ENCODE measurements around the gene SDHB. TPM values are rescaled to one million over a fixed set of nuclear protein-coding genes. Genes with fewer than 3 reads are reported as not detected.
"Not testable (repeated sequence)": the region's sequence is repeated elsewhere in the genome, so short reads cannot be mapped to it uniquely, and the experiment has no call there.

SDHB gene
- total RNA-seq, 1 donor from 2014 or later, result 95.0 TPM

DNA sequence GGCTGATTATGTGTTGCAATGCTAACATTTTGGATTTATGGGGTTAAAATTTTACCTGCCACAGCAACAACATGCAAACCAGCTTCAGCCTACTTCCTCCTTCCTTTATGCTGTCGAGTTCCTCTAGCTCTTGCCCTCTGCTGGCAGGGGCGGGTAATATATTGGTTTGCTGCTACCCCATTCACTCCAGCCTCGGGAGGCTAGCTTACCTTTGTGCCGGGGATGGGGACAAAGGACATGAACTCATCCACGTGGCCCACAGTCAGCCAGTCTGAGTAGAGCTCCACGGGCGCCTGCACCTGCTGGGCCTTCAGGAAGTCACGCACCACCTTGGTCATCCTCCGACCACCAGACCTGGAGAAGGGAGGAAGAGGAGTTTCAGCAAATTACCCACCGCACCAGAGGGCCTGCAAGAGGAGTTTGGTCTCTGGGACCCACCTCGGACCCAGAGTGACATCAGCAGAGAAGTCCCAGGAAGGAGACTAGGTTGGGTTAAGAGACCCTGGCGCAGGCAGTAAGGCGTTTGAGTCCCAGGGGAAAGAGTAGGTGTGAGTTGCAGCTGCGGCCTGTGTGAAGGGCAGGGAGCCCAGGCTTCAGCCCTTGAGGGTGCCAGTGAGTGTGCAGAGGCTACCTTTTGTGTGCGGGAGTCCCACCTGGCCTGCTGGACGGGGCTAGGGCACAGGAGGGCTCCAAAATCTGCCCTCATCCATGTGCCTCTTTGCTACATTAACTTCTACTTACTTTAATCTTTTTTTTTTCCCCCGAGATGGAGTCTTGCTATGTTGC is 21.8 kb upstream of the SDHB start:
- intact Hi-C loops (cut with micrococcal nuclease), result loop anchor here (1.0 kb wide), 2 partner anchors 16 to 124 kb away; no protein-coding TSS in a partner anchor

DNA sequence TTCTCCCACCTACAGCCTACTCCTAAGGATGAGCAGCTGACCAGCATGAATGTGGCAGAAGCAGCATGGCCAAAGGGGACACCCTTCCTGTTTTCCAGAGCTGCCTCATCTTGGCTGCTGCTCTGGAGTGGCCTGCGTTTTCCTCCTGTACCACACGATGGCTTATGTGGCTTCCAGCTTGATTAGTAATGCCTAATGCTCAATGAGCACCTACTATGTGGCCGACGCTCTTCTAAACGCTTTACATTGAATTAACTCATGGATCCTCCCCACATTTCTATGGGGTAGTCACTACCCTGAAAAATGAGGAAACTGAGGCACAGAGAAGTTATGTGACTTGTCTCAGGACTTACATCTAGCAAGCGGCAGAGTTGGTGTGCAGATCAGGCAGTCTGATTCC is 18.0 kb upstream of the SDHB start:
- intact Hi-C loops (cut with micrococcal nuclease), result no loop called here

DNA sequence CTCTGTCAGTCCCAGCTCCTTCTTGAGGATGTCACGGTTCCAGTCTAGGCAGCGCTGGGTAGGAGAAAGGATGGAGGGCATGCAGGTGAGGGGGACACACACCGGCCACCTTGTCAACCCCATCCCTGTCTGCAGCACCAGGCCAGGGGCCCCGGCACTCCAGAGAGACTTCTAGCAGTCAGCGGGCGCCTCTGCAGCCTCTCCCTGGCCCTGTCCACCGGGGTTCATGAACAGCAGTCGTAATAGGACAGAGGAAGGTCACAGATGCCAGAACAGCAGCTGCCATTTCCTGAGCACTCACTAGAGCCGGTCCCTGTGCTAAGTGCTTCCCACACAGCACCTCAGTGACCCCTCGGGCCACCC is 16.3 kb upstream of the SDHB start:
- intact Hi-C loops (cut with micrococcal nuclease), result no loop called here

DNA sequence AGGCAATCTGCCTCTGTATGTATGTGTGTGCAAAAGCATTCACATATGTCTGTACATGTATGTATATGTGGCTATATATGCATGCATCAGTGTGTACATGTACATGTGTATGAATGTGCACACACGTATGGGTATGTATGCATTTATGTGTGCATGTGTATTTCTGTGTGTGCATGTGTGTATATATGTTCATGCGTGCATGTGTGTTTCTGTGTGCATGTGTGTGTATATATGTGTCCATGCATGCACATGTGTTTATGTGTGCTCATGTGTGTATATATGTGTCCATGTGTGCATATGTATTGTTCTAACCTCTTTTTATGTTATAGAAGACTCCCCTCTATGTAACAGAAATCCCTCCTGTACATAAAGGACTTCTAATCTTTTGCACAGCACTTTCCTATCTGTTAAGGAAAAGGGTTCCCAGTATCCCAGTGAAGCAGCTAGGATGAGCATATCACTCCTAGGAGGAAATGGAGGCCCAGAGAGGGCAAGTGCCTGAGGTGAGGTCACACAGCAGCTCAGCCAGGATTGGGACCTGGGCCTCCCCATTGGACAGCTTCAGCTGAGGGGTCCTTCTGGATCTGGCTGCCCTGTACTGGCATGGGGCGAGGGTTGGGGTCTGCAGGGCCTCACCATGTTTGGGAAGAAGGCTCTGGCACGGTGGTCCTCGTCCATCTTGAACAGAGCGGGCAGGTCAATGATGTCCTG is 15.8 kb upstream of the SDHB start:
- intact Hi-C loops (cut with micrococcal nuclease), result no loop called here

DNA sequence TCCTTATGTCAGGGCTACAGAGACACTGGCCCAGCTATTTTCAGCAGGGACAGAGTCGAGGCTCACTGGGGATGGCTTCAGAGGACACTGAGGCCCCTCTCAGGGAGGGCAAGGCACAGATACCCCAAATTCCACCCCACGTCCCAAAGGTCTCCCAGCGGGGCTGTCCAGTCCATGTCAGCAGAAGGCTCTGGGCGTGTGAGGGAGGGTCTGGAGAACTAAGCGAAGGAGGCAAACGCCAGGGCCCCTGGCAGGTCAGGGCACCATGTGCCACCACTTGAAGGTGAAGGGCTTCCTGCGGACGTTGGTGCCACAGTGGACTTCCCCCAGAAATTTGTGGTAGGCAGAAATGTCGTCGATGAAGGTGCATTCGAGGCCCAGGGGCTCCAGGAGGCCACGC is 15.0 kb upstream of the SDHB start:
- intact Hi-C loops (cut with micrococcal nuclease), result no loop called here

DNA sequence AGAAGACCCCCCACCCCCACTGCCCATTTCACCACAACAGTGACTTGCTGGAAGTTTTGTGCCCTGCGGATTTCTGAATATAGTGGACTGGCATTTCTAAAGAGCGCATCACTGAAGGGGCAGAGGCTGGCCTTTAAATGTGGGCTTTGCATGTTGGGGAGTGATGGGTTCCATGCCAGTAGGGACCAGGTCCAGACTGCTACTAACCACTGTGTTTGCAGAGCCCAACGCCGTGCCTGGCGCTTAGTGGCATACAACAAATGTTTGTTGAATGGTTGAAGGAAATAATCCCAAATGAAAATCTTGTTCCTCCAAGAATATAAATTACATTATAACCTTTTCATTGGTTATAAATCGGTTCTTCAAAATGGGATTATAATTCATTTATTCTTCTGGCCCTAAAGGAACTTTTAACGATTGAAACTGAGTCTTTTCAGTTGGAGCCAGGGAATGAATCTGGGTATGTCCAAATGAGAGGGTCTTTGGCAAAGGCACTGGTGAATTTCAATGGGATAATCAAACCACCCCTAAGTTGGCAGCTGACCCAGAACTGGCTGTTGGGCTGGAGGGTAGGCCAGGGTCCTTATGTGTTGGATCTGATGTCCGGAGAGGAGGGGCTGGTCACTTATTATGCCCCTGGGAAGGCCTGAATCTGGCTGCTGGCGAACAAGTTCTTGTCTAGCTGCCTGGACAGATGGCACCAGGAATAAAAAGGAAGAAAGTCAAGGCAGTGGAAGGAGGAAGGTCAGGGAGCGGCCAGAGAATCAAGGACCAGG is 13.8 kb upstream of the SDHB start:
- intact Hi-C loops (cut with micrococcal nuclease), result no loop called here

DNA sequence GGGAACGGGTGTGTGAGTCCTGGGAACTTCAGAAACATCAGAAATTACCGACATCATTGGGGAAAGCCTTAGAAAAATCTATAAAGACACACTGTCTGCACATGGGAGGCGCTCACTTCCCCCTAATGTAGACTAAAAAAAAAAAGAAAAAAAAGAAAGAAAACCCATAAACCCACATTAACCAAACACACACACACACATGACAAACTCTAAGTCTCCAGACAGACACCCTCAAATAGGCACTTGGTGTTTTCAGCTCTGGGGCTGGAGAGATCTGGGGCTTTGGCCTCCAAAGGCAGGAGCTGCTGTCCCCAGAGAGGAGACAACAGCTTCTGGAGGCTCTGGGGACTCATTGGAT is 13.2 kb upstream of the SDHB start:
- intact Hi-C loops (cut with micrococcal nuclease), result no loop called here

DNA sequence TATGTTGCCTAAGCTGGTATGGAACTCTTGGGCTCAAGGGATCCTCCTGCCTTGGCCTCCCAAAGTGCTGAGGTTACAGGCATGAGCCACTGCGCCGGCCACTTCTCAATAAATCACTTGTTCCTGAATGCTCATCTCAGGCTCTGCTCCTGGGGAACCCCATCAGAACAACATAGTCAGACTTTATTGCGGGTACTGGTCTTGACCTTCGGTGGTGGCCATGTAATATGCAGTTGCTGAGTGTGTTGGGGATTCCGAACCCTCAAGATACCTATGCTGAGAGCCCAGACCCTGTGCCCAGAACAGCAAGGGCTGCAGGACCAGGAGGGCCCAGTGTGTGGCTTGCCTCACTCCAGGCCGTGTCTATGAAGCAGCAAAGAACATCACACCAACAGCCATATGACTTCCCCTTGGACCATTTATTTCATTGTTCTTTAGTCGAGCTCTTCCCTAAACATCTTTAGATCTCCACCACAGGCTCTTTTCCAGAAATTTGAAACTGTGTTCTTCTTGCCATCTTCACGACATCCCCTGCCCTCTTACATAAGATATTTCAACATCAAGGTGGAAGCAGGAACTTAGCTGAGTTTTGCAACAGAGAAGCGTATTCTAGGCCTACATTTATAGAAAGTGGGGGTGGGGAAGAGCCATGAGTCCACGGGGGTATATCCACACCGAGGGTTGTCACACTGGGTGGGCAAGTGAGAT is 12.7 kb upstream of the SDHB start:
- intact Hi-C loops (cut with micrococcal nuclease), result no loop called here

DNA sequence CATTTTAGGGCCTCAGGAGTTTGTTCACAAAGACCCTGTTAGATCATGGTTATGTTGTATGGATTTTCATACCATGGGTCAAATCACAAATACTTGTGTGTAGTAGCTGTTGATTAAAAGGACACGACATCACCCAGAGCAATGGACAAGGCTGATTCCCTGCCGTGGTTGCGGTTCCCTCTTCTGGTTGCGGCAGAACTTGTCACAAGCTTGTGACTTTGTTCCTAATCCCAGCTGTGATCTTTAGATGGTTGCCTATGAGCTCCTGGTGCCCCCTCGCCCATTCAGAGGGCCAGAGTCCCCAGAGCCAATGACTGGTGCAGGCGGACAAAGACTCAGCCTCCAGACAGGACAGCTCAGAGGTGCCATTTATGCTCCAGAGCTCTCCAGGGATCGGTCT is 11.8 kb upstream of the SDHB start:
- intact Hi-C loops (cut with micrococcal nuclease), result no loop called here

DNA sequence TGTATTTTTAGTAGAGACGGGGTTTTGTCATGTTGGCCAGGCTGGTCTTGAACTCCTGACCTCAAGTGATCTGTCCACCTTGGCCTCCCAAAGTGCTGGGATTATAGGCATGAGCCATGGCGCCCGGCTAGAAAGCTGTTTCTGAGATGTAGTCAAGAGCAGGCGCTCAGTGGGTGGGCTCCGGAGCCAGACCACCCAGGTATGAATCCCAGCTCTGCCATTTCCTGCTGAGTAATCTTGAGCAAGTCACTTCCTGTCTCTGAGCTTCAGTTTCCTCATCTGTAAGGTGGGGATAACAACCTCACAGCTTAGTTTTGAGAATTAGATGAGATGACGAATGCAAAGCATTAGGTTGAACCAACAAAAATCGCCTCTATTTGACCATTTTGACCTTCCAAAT is 8.9 kb upstream of the SDHB start:
- intact Hi-C loops (cut with micrococcal nuclease), result not testable (repeated sequence)

DNA sequence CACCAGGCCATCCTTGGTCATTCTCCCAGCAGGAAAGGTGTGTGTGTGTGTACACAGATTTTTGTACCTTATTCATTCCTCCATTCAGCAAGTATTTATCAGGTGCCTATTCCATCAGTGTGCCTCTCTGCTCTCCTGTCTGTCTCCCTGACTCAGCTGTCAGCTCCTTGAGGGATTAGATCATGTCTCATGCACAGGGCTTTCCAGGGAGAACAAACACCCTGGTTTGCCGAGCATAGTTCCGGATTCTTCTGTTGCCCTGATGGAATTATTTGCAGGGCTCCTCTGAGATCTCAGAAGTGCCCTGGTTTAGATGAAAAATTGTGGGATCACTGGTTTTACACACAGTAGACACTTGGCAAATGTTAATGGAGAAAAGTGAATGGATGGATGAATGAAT is 8.1 kb upstream of the SDHB start:
- intact Hi-C loops (cut with micrococcal nuclease), result no loop called here

DNA sequence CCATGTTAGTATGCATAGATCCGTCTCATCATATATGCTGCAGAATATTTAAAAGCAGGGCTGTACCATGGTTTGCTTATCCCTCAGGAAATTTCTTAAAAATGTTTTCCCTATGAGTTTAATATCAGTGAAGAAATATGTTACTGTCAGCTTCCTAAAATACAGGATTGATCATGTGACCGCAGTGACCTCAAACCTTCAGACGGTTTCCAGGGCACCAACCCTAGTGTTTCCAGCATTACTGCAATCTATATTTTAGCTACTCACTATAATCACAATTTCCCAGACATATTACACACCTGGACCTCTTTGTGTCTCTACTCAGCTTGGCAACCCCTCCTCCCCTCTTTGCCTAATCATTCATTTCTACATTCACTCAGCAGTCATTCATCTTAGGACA is 7.7 kb upstream of the SDHB start:
- intact Hi-C loops (cut with micrococcal nuclease), result no loop called here

DNA sequence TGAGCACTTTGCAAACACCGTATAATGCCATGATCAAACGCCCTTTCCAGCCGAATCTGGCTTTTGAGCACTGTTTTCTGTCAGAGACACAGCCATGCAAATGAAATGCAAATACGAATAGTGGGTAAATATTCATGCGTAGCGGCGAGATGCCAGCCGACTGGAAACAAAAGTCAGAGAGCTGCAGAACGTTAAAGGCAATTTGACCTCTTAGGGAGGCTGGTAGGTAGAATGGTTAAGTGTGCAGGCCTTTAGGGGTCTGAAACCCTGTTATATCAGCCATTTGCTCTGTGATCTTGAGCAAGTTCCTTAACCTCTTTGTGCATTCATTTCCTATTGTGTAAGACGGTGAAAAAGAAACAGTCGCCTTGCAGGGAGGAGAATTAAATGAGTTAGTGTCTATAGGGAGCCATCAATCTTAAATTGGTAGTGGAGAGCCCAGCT is 6.5 kb upstream of the SDHB start:
- intact Hi-C loops (cut with micrococcal nuclease), result no loop called here

DNA sequence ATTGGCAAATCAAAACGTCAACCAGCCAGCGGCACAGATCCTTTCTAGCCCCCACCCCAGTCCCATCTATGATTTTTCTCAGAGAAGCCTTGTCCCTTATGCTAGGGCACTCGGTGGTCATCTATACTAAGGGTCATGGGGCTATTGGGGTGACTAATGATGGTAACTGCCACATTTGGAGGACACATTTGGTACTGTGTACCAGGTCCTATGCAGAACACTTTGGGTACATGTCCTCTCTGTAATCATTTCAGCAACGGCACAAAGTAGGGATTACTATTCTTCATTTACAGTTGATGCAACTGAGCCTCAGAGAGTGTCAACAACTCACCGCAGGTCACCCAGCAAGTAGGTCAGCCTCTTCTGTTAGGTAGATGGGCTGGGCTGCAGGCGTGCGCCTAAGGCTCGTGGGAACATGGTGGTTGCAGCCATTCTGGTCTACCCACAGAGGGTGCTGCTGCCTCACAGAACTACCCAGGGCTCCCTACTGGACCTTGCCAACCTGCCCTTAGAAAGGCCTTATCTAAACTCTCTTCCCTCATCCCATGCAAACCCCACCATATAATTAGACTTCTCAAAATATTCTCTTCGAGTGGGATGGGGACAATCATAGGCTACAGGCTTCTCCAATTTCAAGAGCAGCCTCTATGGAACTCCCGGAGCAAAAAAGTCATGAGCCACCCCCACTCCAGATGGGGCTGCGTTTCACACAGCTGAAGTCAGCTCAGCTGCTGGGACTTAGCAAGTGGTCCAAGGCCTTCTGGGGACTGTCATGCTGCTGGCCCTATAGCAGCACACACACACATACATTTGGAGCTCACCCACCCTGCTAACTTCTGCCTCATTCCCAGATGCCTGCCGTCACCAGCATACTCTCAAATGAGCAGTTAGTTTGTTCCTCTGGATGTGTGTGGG is 5.8 kb upstream of the SDHB start:
- intact Hi-C loops (cut with micrococcal nuclease), result loop anchor here (1.0 kb wide), 2 partner anchors 16 to 178 kb away; no protein-coding TSS in a partner anchor

DNA sequence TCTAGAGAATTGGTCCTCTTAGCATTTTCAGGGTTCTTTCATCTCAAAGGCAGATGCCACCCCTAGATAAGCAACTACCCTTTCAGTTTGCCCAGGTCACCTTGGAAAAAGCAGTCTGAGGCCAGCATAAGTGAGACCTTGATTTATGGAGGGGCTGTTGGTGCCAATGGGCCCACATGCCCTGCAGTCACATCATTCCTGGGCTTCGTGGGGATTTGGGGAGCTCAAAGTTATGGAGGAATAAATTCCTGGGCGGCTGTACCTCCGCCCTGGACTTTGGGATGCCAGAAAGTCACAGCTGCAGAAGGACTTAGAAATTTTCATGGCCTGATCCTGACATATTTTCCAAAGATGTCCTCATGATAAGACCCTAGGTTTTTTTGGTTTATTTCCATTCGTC is 2.7 kb upstream of the SDHB start:
- intact Hi-C loops (cut with micrococcal nuclease), result no loop called here

DNA sequence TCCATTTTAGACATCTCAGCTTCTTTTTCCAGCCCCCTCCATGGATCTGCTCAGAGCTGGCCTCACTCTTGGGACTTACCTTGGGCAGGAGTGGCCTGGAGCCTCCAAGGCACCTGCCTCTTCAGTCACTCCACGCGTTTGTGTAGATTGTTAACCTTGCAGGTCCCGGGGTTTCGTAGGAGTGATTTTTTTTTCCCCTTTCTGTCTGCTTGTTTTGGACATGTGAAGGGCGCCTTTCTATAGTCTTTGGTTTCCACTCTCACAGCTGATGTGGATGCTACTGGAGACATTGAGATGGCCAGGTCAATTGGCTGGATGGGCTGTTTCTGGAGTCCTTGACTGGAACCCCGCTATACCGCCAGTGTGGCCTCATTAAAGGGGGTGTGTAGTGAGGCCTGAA is 2.0 kb upstream of the SDHB start:
- intact Hi-C loops (cut with micrococcal nuclease), result loop anchor here (2.0 kb wide), 2 partner anchors 95 to 1531 kb away; partner anchors contain the start of gene CASP9

DNA sequence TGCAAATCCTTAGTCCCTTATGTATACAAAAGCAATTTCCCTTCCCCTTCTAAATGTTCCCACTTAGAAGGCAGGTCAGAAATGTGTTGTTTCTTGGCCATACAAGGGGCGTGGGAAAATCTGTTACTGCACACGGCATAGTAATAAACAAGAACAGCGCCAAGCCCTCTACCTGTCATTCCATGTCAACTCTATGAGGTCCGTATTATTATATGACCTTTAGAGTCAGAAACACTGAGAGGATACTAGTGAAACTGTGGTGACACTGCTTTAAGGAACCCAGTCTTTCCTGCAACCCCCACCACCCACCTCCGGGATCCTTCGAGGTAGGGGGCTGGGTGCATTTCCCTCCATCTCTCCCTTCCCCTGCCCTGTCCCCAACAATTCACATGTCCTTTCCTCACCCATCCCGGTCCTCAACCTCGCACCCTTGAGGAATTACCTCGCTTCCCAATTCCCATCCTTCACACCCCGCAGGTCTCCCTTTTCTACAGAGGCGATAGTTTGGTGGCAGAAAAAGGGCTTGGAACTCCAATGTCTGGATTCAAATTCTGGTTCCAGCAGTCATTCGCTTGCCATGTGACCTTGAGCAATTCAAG is 647 bp downstream of the SDHB start:
- intact Hi-C loops (cut with micrococcal nuclease), result loop anchor here (5.0 kb wide), 1 partner anchor 1641 kb away; no protein-coding TSS in a partner anchor

DNA sequence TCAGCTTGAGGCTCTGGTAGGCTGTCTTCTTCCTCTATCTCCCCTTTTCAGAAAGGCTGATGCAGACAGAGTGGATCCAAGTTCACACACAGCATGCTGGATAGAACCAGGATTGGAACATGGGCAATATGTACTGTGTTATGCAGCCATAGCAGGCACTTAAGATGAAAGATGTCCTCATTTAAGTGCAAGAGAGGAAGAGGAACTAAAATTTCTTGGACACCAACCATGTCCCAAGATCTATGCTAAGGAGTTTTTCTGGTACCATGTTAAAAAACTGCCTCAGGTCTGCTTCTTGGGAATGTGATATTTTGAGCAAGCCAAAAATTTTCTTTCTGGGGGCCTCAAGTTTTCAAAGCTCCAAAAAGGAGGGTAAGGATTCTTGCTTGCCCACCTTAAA is 1.2 kb downstream of the SDHB start:
- intact Hi-C loops (cut with micrococcal nuclease), result loop anchor here (5.0 kb wide), 1 partner anchor 1640 kb away; no protein-coding TSS in a partner anchor

DNA sequence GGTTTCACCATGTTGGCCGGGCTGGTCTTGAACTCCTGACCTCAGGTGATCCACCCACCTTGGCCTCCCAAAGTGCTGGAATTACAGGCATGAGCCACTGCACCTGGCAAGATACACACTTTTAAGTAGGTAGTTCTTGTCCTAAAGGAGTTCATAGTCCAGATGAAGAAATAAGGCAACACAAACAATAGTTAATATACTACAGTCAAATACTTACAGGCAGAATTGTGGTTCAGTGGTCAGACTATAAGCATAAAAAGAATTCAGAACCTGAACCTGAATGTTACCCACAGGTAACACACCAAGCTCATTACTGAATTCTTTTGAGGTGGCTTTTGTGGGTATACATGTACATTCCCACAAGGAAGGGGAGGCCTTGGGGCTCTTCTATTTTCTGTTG is 1.8 kb downstream of the SDHB start:
- intact Hi-C loops (cut with micrococcal nuclease), result loop anchor here (5.0 kb wide), 1 partner anchor 1640 kb away; no protein-coding TSS in a partner anchor

DNA sequence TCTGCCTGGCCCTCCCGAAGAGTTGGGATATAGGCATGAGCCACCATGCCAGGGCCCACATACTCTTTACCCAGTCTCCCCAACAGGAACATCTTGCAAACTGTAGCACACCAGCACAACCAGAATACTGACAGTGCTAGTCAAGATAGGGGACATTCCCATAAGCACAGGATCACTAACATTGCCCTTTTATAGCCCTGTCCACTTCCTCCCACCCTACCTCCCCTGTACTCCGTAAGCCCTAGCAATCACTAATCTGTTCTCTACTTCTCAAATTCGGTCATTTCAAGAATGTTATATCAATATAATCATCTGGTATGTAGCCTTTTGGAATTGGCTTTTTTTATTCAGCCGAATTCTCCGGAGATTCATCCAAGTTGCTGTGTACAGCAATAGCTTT is 5.9 kb downstream of the SDHB start:
- intact Hi-C loops (cut with micrococcal nuclease), result loop anchor here (2.0 kb wide), 1 partner anchor 87 kb away; no protein-coding TSS in a partner anchor
